ENCODE measurements around the gene KANK3. TPM values are rescaled to one million over a fixed set of nuclear protein-coding genes. Genes with fewer than 3 reads are reported as not detected.

KANK3 gene
- total and polyA plus RNA-seq, 12 donors: 0.38 to 27.8 (median 18.4) TPM

Small RNAs within 50 kb of the gene (microRNA-seq; reads per million reads assigned to microRNA genes)
- gene MIR4999: 1.1 to 2.2 (median 1.1) reads per million in 3 donors

Small RNAs within 50 kb of the gene (small RNA-seq; reads per million reads assigned to genes)
- gene MIR4999: 0 reads per million in 2 donors

Other genes with a start within 250 kb of the KANK3 start
- gene FBN3, start 193.7 kb downstream of the KANK3 start, total RNA-seq: under 1 TPM in 2 of 9 donors, not detected in 7; 0.04 to 0.28 TPM
- under 1 TPM in 2 of 3 donors, not detected in 1; 0.03 to 0.64 TPM for gene FBN3, start 193.7 kb downstream of the KANK3 start, polyA plus RNA-seq
- gene CERS4, start 133.9 kb downstream of the KANK3 start, total RNA-seq: 10 to 100 TPM; 11.7 to 64.4 (median 33.9) TPM
- gene CERS4, start 133.9 kb downstream of the KANK3 start, polyA plus RNA-seq: 10 to 100 TPM in 2 of 3 donors, 1 to 10 TPM in 1; 5.5 to 34.9 (median 26.5) TPM
- gene CD320, start 34.9 kb downstream of the KANK3 start, total RNA-seq: 100 to 1,000 TPM in 1 of 9 donors, 10 to 100 TPM in 8; 29.7 to 129 (median 57.4) TPM
- gene CD320, start 34.9 kb downstream of the KANK3 start, polyA plus RNA-seq: 10 to 100 TPM; 12.0 to 61.4 (median 34.1) TPM
- gene NDUFA7, start 21.9 kb downstream of the KANK3 start, total RNA-seq: 100 to 1,000 TPM in 1 of 9 donors, 10 to 100 TPM in 7, 1 to 10 TPM in 1; 5.3 to 208 (median 73.7) TPM
- gene NDUFA7, start 21.9 kb downstream of the KANK3 start, polyA plus RNA-seq: 100 to 1,000 TPM; 140 to 502 (median 202) TPM
- 1,000 to 10,000 TPM in 4 of 9 donors, 100 to 1,000 TPM in 5; 220 to 1,896 (median 578) TPM for gene RPS28, start 21.8 kb downstream of the KANK3 start, total RNA-seq
- gene RPS28, start 21.8 kb downstream of the KANK3 start, polyA plus RNA-seq: 1,000 to 10,000 TPM in 1 of 3 donors, 100 to 1,000 TPM in 2; 155 to 1,715 (median 649) TPM
- 100 to 1,000 TPM in 2 of 9 donors, 10 to 100 TPM in 5, 1 to 10 TPM in 1, under 1 TPM in 1; 0.33 to 141 (median 23.3) TPM for gene ANGPTL4, start 20.9 kb upstream of the KANK3 start, total RNA-seq
- gene ANGPTL4, start 20.9 kb upstream of the KANK3 start, polyA plus RNA-seq: 10 to 100 TPM in 2 of 3 donors, 1 to 10 TPM in 1; 4.9 to 54.0 (median 46.8) TPM
- 100 to 1,000 TPM in 3 of 9 donors, 10 to 100 TPM in 6; 10.7 to 155 (median 79.5) TPM for gene RAB11B, start 47.1 kb upstream of the KANK3 start, total RNA-seq
- 100 to 1,000 TPM in 1 of 3 donors, 10 to 100 TPM in 2; 24.6 to 147 (median 64.9) TPM for gene RAB11B, start 47.1 kb upstream of the KANK3 start, polyA plus RNA-seq
- 100 to 1,000 TPM in 3 of 9 donors, 10 to 100 TPM in 6; 18.9 to 200 (median 61.6) TPM for gene MARCHF2, start 70.0 kb upstream of the KANK3 start, total RNA-seq
- gene MARCHF2, start 70.0 kb upstream of the KANK3 start, polyA plus RNA-seq: 10 to 100 TPM; 13.1 to 47.3 (median 44.2) TPM
- gene HNRNPM, start 101.7 kb upstream of the KANK3 start, total RNA-seq: 100 to 1,000 TPM in 4 of 9 donors, 10 to 100 TPM in 5; 51.7 to 164 (median 78.0) TPM
- gene HNRNPM, start 101.7 kb upstream of the KANK3 start, polyA plus RNA-seq: 100 to 1,000 TPM in 1 of 3 donors, 10 to 100 TPM in 2; 65.0 to 262 (median 76.7) TPM
- gene PRAM1, start 159.4 kb upstream of the KANK3 start, total RNA-seq: 1 to 10 TPM in 6 of 9 donors, under 1 TPM in 3; 0.24 to 3.1 (median 1.9) TPM
- gene PRAM1, start 159.4 kb upstream of the KANK3 start, polyA plus RNA-seq: 10 to 100 TPM in 1 of 3 donors, 1 to 10 TPM in 1, under 1 TPM in 1; 0.20 to 21.4 (median 4.4) TPM
- 10 to 100 TPM in 8 of 9 donors, 1 to 10 TPM in 1; 2.9 to 64.6 (median 25.0) TPM for gene ZNF414, start 170.9 kb upstream of the KANK3 start, total RNA-seq
- 100 to 1,000 TPM in 1 of 3 donors, 10 to 100 TPM in 1, 1 to 10 TPM in 1; 5.2 to 103 (median 49.6) TPM for gene ZNF414, start 170.9 kb upstream of the KANK3 start, polyA plus RNA-seq
- 10 to 100 TPM in 8 of 9 donors, 1 to 10 TPM in 1; 1.7 to 27.1 (median 20.1) TPM for gene MYO1F, start 234.2 kb upstream of the KANK3 start, total RNA-seq
- 10 to 100 TPM in 2 of 3 donors, 1 to 10 TPM in 1; 4.9 to 62.5 (median 11.7) TPM for gene MYO1F, start 234.2 kb upstream of the KANK3 start, polyA plus RNA-seq

All from adrenal gland (tissue), 12 donors.